ENCODE results near the gene CLCNKB. TPM values are rescaled to one million over a fixed set of nuclear protein-coding genes. Genes with fewer than 3 reads are reported as not detected.

The CLCNKB gene
- total and polyA plus RNA-seq, 2 of the 4 experiments (the other 2 are of a cell fraction): 0.09 TPM; not detected in 1

DNA sequence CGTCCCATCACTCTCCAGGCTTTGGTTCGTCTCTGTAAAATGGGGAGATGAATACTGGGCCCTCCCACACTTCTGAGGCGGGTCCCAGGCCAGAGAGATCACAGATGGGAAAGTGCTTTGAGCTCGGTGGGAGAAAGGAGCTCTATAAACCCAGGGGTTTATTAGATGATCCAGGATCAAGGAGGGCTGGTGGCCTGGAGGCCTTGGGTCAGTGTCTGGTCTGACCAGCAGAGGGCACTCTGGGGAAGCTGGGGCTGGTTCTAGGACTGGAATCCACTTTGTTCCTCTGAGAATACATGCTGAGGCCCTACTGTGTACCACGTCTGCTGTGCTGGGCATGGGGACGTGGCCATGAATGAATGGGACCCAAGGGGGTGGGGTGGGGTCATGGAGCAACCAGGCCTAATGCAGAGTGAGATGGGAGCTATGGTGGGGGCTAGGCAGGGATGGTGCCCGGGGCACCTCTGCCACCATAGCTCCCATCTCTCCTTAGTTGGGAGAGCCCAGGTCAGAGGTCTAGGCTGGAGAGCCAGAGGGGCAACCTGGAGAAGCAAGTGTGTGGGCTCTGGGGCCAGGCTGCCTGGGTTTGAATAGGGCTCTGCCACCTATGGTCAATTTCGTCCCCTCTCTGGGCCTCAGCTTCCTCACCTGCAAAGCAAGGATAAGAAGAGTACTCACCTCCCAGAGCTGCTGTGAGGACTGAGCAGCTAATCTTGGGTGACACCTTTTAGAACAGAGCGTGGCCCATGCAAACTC, 38.9 kb downstream of the CLCNKB start (continued):
- TF ChIP-seq SMC3 (IDR thresholded peaks at IDR 0.05; ENCODE audit: low read depth, low read length) (peak; percentile 96), NFE2L2 (IDR thresholded peaks at IDR 0.05; ENCODE audit: low read depth, low read length) (no peak)

DNA sequence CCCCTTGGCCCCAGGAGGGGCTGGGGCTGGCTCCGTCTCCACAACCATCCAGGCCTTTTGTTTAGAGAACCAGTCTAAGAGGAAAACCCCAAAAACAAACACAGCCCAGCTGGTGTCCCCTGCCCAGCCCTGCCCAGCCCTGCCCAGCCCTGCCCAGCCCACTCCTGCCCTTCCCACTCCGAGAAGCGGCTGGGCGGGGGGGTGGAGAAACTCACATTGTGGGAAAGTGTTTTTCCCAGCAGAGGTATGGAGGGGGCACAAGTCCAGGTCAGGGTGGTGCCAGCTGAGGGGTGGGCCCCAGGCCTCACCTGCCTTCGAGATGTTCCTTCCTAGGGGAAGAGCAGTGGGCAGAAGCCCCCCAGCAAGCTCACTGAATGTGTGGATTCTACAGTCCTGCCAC, 39.9 kb downstream of the CLCNKB start:
- Histone ChIP-seq H3K9me3 (ENCODE audit: control insufficient read depth, insufficient read depth, low read length) (no peaks in the 10 kb centered on the region), H2BK20ac (ENCODE audit: low read depth, low read length) (no peak overlapping the region), H3K9me1 (ENCODE audit: insufficient read depth, low read length) (no peaks in the 10 kb centered on the region; the same call in 1 of the 2 replicates), H3K4ac (ENCODE audit: low read depth, low read length) (peak overlapping the region; percentile 71), H3K23ac (ENCODE audit: low read depth, low read length) (no peak overlapping the region), H3K4me1 (ENCODE audit: control insufficient read depth, insufficient read depth, low read length) (peaks cover 3% of the 10 kb centered on the region), H4K20me1 (ENCODE audit: insufficient read depth, low read length) (no peaks in the 10 kb centered on the region), H3K36me3 (ENCODE audit: control insufficient read depth, insufficient read depth, low read length) (no peaks in the 10 kb centered on the region), H3K4me3 (ENCODE audit: insufficient read depth, low read depth, low read length) (no peak overlapping the region), H3K79me1 (ENCODE audit: low read depth in 1 of 2, low read length in 2 of 2) (no peaks in the 10 kb centered on the region; a peak in 1 of 4 replicates), H3K27me3 (ENCODE audit: control insufficient read depth, insufficient read depth, low read length) (no peaks in the 10 kb centered on the region), H3K56ac (ENCODE audit: extremely low read depth, insufficient read depth, low read length) (no peak overlapping the region), H2BK15ac (ENCODE audit: low read depth, low read length) (no peak overlapping the region), H3K4me2 (ENCODE audit: low read depth, low read length) (no peak overlapping the region), H4K91ac (ENCODE audit: insufficient read depth, low read depth, low read length) (no peak overlapping the region), H3K9ac (ENCODE audit: low read depth, low read length) (no peak overlapping the region), H2BK120ac (ENCODE audit: low read depth, low read length) (no peak overlapping the region), H2AK9ac (replicated peaks; ENCODE audit: low read depth, low read length, poor library complexity) (peak overlapping the region; percentile 70), H4K5ac (ENCODE audit: low read depth, low read length) (no peak overlapping the region), H3K18ac (ENCODE audit: low read depth, low read length) (no peak overlapping the region), H2AK5ac (ENCODE audit: low read depth, low read length) (no peak overlapping the region), H2AFZ (replicated peaks; ENCODE audit: low read length, poor library complexity) (peak overlapping the region; percentile 41), H3K27ac (ENCODE audit: insufficient read depth, low read length) (no peak overlapping the region), H2BK5ac (ENCODE audit: low read depth, low read length, poor library complexity, severe bottlenecking) (no peak overlapping the region), H3K14ac (replicated peaks; ENCODE audit: low read depth, low read length) (no peak overlapping the region), H4K8ac (ENCODE audit: low read depth in 2 of 2, low read length in 2 of 2) (no peak overlapping the region)
- no peak for TF ChIP-seq RAD21 (IDR thresholded peaks at IDR 0.05; ENCODE audit: low read length)
- TF ChIP-seq BHLHE40 (IDR thresholded peaks at IDR 0.05; ENCODE audit: low read depth, low read length): no peak
- TF ChIP-seq FOS (IDR thresholded peaks at IDR 0.05; ENCODE audit: low read depth, low read length): no peak
- TF ChIP-seq SMC3 (IDR thresholded peaks at IDR 0.05; ENCODE audit: low read depth, low read length): no peak
- TF ChIP-seq POLR2A (IDR thresholded peaks at IDR 0.05; ENCODE audit: low read depth, low read length): no peak
- TF ChIP-seq, protein P1, sequence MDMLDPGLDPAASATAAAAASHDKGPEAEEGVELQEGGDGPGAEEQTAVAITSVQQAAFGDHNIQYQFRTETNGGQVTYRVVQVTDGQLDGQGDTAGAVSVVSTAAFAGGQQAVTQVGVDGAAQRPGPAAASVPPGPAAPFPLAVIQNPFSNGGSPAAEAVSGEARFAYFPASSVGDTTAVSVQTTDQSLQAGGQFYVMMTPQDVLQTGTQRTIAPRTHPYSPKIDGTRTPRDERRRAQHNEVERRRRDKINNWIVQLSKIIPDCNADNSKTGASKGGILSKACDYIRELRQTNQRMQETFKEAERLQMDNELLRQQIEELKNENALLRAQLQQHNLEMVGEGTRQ (IDR thresholded peaks at IDR 0.05; ENCODE audit: low read depth, low read length): no peak
- dilution Hi-C loops (cut with HindIII; ENCODE audit: low sequenced_read_pairs, unreplicated experiment): no loop called here
- intact Hi-C loops (cut with micrococcal nuclease): no loop called here
- ATAC-seq (ENCODE audit: low read depth) (no peak), DNase-seq (no peak)
- ChIA-PET CTCF (interaction anchor here (1.1 to 3.0 kb wide), 3 partner anchors 28 to 106 kb away, joined by 3 to 13 read pairs (median 4); no protein-coding TSS in a partner anchor), POLR2A (ENCODE audit: unreplicated experiment) (no interaction called here)
- WGBS, 2 experiments (ENCODE audit: extremely low coverage in 2 of 2, insufficient read length in 1 of 2): no CpG with 5 or more reads among the region's 5 CpGs
- no TSS peak for BruUV-seq (replicated peaks)
- in situ Hi-C loops (cut with MboI; ENCODE audit: low sequenced_read_pairs): loop anchor here (5.0 kb wide), 1 partner anchor 279 kb away; no protein-coding TSS in a partner anchor
